Measurements from ENCODE around the gene AGAP1.

The AGAP1 gene

DNA sequence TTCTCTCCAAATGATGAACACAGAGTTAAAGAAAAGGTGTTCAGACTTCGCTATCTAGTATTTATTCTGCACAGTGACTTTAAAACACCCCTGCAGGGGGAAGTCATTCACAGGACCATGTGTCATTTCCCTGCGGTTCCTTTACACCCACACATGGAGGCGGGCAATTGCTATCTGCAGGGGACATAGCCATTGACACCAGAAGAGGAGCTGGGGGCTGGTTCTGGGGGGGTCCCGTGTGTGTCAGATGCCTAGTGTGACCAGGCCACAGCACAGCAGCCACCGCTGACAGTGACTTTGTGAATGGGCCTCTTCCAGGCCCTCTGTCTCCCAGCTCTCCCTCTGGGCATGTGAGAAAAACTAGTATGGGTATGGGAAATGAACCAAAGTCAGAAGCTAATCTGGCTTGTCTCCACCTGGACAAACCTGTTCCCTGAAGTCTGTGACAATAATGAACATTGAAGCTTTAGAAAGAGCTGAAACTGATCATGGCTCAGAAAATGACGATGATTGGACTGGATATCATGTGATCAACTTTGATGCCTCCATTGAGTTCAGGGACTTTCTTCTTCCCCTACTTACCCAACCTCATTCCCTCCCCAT lies 681.8 kb downstream of the AGAP1 start:
- TF ChIP-seq CTCF (IDR thresholded peaks at IDR 0.05; ENCODE audit: insufficient read depth, low read depth, low read length, missing control alignments): no peak
- H3K4me3 ChIP-seq (ENCODE audit: low read depth, low read length): no peak overlapping the region
- DNase-seq (ENCODE audit: low read depth): no peak

- peak; percentile 9 for TF ChIP-seq CTCF (IDR thresholded peaks at IDR 0.05; ENCODE audit: insufficient read depth, low read depth, low read length, missing control alignments)
- H3K4me3 ChIP-seq (ENCODE audit: low read depth, low read length): no peak overlapping the region
- DNase-seq (ENCODE audit: low read depth): no peak
These were observed 682.6 kb downstream of the AGAP1 start for GRCh38 chr2:236176417-236176816.

GRCh38 chr2:236176951-236177350 lies 683.1 kb downstream of the AGAP1 start:
- DNase-seq (ENCODE audit: low read depth): no peak
- no peak overlapping the region for H3K4me3 ChIP-seq (ENCODE audit: low read depth, low read length)
- no peak for TF ChIP-seq CTCF (IDR thresholded peaks at IDR 0.05; ENCODE audit: insufficient read depth, low read depth, low read length, missing control alignments)

DNA sequence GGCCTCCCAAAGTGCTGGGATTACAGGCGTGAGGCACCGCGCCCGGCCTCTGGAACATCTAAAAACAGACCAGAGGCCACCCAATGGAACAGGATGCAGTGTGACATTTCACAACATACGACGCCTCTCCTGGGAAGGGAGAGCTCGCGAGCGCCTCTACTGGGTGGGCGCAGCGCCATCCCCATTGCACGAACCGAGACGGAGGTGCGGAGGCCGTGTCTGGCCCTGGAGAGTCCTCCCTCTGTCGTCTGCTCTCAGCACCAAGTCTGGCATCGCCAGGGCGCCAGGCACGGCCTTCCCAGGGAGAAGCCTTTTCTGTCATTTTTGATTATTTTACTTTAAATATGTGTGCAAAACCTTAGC lies 683.7 kb downstream of the AGAP1 start:
- no peak overlapping the region for H3K4me3 ChIP-seq (ENCODE audit: low read depth, low read length)
- DNase-seq (ENCODE audit: low read depth): peak; percentile 10
- peak; percentile 15 for TF ChIP-seq CTCF (IDR thresholded peaks at IDR 0.05; ENCODE audit: insufficient read depth, low read depth, low read length, missing control alignments)

- DNase-seq (ENCODE audit: low read depth): no peak
- no peak overlapping the region for H3K4me3 ChIP-seq (ENCODE audit: low read depth, low read length)
- peak; percentile 31 for TF ChIP-seq CTCF (IDR thresholded peaks at IDR 0.05; ENCODE audit: insufficient read depth, low read depth, low read length, missing control alignments)
These were observed 684.4 kb downstream of the AGAP1 start for GRCh38 chr2:236177967-236178889.

DNA sequence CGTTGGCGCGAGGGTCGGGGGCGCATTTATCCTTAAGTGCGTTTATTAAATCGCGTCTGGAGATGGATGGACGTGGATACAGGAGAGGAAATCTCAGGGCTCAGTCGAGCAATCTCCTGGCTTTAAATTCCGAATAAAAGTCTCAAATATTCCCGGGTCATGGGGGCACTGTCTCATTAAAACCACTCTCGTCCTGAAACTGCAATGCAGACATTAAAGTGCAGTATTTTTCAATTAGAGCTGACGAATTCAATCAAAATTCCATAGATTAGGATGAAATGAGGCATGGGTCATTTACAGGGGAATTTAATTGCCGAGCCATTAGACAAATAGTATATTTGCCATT lies 685.0 kb downstream of the AGAP1 start:
- DNase-seq (ENCODE audit: low read depth): no peak
- H3K4me3 ChIP-seq (ENCODE audit: low read depth, low read length): no peak overlapping the region
- TF ChIP-seq CTCF (IDR thresholded peaks at IDR 0.05; ENCODE audit: insufficient read depth, low read depth, low read length, missing control alignments): no peak

All from GM12865 (cell line).